AG04450 (cell line): ENCODE data around the gene ZSCAN10. TPM values are rescaled to one million over a fixed set of nuclear protein-coding genes. Genes with fewer than 3 reads are reported as not detected.
"Not testable (repeated sequence)": the region's sequence is repeated elsewhere in the genome, so short reads cannot be mapped to it uniquely, and the experiment has no call there.

ENCODE experiments used
- CTCF ChIA-PET: fragments of 300-600, 350-600 bp; formaldehyde crosslinking; extraction: SDS; loops from one replicate; lab custom pipeline; 2022; ENCODE audit warnings: antibody characterized with exemption, inconsistent platforms; lab: Charles Lee
- POLR2A ChIA-PET: fragments of 350-600 bp; formaldehyde crosslinking; extraction: SDS; loops from one replicate; lab custom pipeline; 2021; ENCODE audit warnings: antibody characterized with exemption, inconsistent platforms; lab: Yijun Ruan, JAX
- DNase-seq: peaks from one replicate; pipeline ENCODE4 v3.0.0-alpha.2; 2011; ENCODE audit warnings: low read depth, low spot score
- H3K27ac ChIP-seq: one replicate; pipeline ENCODE4 v1.5.1; 2012; ENCODE audit warnings: low read depth, low read length, control low read depth
- H3K27me3 ChIP-seq: one replicate; pipeline ENCODE4 v1.6.0; 2012; ENCODE audit warnings: low read length; ENCODE audit not compliant: control insufficient read depth, insufficient read depth
- H3K4me3 ChIP-seq: 2 replicates; pipeline ENCODE4 v1.5.1; 2011; ENCODE audit warnings: mild to moderate bottlenecking, low read depth, low read length, control low read depth
- H3K9me3 ChIP-seq: 2 replicates; pipeline ENCODE4 v1.5.1; 2012; ENCODE audit warnings: low read length; ENCODE audit not compliant: control insufficient read depth, insufficient read depth
- CTCF ChIP-seq: IDR thresholded peaks from 2 replicates; pipeline ENCODE4 v1.5.1; 2011; ENCODE audit warnings: low read depth, low read length, control low read depth, inconsistent platforms
- polyA plus RNA-seq: library from polyadenylated mRNA; depleted of rRNA; stranded (reverse); fragments of >200 nt; gene quantifications from 2 replicates; pipeline ENCODE4 v1.2.3, GENCODE V29; 2011

Gene ZSCAN10
- polyA plus RNA-seq, 1 experiment, result not detected

GRCh38 chr16:3084491-3084890 lies 14.6 kb downstream of the ZSCAN10 start:
- ChIA-PET POLR2A (interaction anchor here (0.7 kb wide), 2 partner anchors 86 to 724 kb away, joined by 9 read pairs; no protein-coding TSS in a partner anchor), CTCF (no interaction called here)
- no peak overlapping the region for H3K27ac ChIP-seq
- TF ChIP-seq CTCF, result no peak
- H3K4me3 ChIP-seq, result no peak overlapping the region
- DNase-seq, result no peak
- H3K9me3 ChIP-seq, result no peaks in the 10 kb centered on the region
- H3K27me3 ChIP-seq, result peaks cover 29% of the 10 kb centered on the region

DNA sequence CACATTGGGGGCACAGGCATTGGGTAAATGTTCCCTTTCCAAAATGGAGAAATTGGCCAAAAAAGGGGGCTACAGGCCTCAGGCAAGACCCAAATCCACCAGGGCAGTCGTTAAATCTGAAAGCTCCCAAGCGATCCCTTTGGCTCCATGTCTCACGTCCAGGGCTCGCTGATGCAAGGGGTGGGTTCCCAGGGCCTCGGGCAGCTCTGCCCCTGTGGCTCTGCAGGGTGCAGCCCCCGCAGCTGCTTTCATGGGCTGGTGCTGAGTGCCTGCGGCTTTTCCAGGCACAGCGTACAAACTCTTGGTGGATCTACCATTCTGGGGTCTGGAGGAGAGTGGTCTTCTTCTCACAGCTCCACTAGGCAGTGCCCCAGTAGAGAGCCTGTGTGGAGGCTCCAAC lies 15.7 kb downstream of the ZSCAN10 start:
- H3K4me3 ChIP-seq, POLR2A ChIA-PET, H3K9me3 ChIP-seq, H3K27ac ChIP-seq, DNase-seq: not testable (repeated sequence)
- CTCF ChIA-PET, result interaction anchor here (0.9 kb wide), 1 partner anchor 52 kb away, joined by 3 read pairs; no protein-coding TSS in a partner anchor
- peaks cover 31% of the 10 kb centered on the region for H3K27me3 ChIP-seq

DNA sequence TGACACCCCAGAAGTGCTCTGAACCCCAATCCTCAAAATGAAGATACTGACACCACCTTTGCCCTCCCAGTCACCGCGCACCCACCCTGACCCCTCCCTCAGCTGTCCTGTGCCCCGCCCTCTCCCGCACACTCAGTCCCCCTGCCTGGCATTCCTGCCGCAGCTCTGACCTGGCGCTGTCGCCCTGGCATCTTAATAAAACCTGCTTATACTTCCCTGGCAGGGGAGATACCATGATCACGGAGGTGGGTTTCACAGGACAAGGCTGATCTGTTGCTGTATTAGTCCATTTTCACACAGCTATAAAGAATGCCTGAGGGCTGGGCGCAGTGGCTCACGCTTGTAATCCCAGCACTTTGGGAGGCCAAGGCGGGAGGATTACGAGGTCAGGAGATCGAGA lies 17.1 kb downstream of the ZSCAN10 start:
- DNase-seq, CTCF ChIA-PET, H3K4me3 ChIP-seq, POLR2A ChIA-PET, H3K9me3 ChIP-seq, H3K27ac ChIP-seq: not testable (repeated sequence)
- H3K27me3 ChIP-seq, result peaks cover 31% of the 10 kb centered on the region

DNA sequence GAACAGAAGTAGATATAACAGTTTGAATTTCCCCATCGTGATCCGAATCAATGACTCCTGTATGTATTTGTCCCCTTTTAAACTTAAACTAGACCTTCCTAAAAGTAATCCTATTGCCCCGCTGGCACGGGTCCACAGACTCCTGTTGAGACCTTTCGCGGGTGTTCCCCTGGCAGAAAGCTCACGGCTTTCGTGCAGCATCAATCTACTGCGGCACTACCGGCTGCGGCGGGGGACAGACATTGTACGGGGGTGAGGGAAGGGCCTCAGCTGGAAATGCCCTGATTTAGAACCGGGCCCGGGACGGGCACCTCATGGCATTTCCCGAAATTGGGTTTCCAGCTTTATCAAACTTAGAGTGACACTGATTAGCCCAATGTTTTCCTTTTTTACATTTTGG lies 19.1 kb downstream of the ZSCAN10 start:
- H3K27me3 ChIP-seq, result peaks cover 35% of the 10 kb centered on the region
- H3K27ac ChIP-seq, result no peak overlapping the region
- DNase-seq, result no peak
- ChIA-PET CTCF (interaction anchor here (1.2 kb wide), 1 partner anchor 50 kb away, joined by 5 read pairs; no protein-coding TSS in a partner anchor), POLR2A (no interaction called here)
- no peak for TF ChIP-seq CTCF
- H3K4me3 ChIP-seq, result no peak overlapping the region
- no peaks in the 10 kb centered on the region for H3K9me3 ChIP-seq

- CTCF ChIA-PET, result interaction anchor here (1.1 kb wide), 1 partner anchor 73 kb away, joined by 3 read pairs; no protein-coding TSS in a partner anchor
- TF ChIP-seq CTCF, result no peak
- H3K27ac ChIP-seq, result no peak overlapping the region
- POLR2A ChIA-PET, result no interaction called here
- DNase-seq, result no peak
- H3K4me3 ChIP-seq, result no peak overlapping the region
- H3K9me3 ChIP-seq, result no peaks in the 10 kb centered on the region
- peaks cover 28% of the 10 kb centered on the region for H3K27me3 ChIP-seq
Observed at GRCh38 chr16:3076577-3076976, 22.5 kb downstream of the ZSCAN10 start.

DNA sequence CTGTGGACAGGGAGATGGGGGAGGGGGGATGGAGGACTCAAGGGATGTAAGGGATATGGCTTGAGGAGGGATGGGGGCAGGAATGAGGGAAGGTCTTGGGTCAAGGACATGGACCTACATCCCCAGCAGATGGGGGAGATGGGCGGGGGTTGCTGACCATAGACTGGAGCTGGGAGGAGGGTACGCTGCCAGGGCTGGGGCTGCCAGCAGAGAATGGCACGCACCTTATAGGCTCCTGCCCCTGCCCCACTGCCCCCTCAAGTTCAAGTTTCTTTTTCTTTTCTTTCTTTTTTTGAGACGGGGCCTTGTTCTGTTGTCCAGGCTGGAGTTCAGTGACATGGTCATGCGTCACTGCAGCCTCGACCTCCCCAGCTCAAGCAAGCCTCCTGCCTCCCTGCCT lies 23.1 kb downstream of the ZSCAN10 start:
- H3K27ac ChIP-seq, DNase-seq, H3K4me3 ChIP-seq, H3K9me3 ChIP-seq, POLR2A ChIA-PET: not testable (repeated sequence)
- CTCF ChIA-PET, result interaction anchor here (0.6 kb wide), 1 partner anchor 776 kb away, joined by 5 read pairs; no protein-coding TSS in a partner anchor
- peaks cover 27% of the 10 kb centered on the region for H3K27me3 ChIP-seq
